ENCODE results near the gene PPP2R2B.

- TF ChIP-seq FOSL1 (IDR thresholded peaks at IDR 0.05; ENCODE audit: low read depth): no peak
- no peak for TF ChIP-seq CTCF (IDR thresholded peaks at IDR 0.05 in 2 of 3, conservative IDR thresholded peaks at IDR 0.05 in 1 of 3; ENCODE audit: borderline replicate concordance in 1 of 3, insufficient read depth in 1 of 3, low read depth in 2 of 3, low read length in 2 of 3)
- no peak for TF ChIP-seq ZNF274 (IDR thresholded peaks at IDR 0.05; ENCODE audit: low read depth, low read length)
- no peak for TF ChIP-seq EZH2 (IDR thresholded peaks at IDR 0.05)
Measured at GRCh38 chr5:146561711-146562110, 316.8 kb downstream of the PPP2R2B start.
